SK-N-MC (cell line): ENCODE data around the gene MCC.

ENCODE experiments used
- EZH2 ChIP-seq: fragments of 200-600 bp; sonication (generic); IDR thresholded peaks from one replicate; pipeline ENCODE4 v1.6.1; 2017; ENCODE audit warnings: antibody characterized with exemption
- FOXP2 ChIP-seq: optimal IDR thresholded peaks from 2 replicates; pipeline ENCODE3; 2011; ENCODE audit warnings: mild to moderate bottlenecking, moderate library complexity; ENCODE audit not compliant: insufficient read depth; ENCODE audit errors: extremely low read length, control extremely low read depth
- POLR2AphosphoS5 ChIP-seq: IDR thresholded peaks from 2 replicates; pipeline ENCODE4 v1.6.1; 2012; ENCODE audit warnings: mild to moderate bottlenecking, low read depth, low read length, borderline replicate concordance

GRCh38 chr5:113187906-113188305 is 300.3 kb downstream of the MCC start:
- no peak for TF ChIP-seq POLR2AphosphoS5
- no peak for TF ChIP-seq EZH2
- TF ChIP-seq FOXP2, result no peak
